Epithelial cell of esophagus (primary cell): ENCODE data around the gene NEDD4L.

Source experiments
- DNase-seq: peaks from one replicate; pipeline ENCODE4 v3.0.0; 2010; ENCODE audit warnings: low read depth
- H3K4me3 ChIP-seq: 2 replicates; pipeline ENCODE4 v1.5.1; 2011; ENCODE audit warnings: mild to moderate bottlenecking, low read length, control low read depth
- TF ChIP-seq, protein P1 (sequence below): IDR thresholded peaks from 2 replicates; pipeline ENCODE4 v1.5.1; 2011; ENCODE audit warnings: low read depth, mild to moderate bottlenecking, low read length, control low read depth, inconsistent platforms; ENCODE audit not compliant: insufficient read depth; ENCODE audit errors: missing control alignments

The NEDD4L gene

GRCh38 chr18:58221060-58221725 lies 177.2 kb downstream of the NEDD4L start:
- DNase-seq: peak; percentile 99
- H3K4me3 ChIP-seq: peak overlapping the region; percentile 72
- TF ChIP-seq, protein P1, sequence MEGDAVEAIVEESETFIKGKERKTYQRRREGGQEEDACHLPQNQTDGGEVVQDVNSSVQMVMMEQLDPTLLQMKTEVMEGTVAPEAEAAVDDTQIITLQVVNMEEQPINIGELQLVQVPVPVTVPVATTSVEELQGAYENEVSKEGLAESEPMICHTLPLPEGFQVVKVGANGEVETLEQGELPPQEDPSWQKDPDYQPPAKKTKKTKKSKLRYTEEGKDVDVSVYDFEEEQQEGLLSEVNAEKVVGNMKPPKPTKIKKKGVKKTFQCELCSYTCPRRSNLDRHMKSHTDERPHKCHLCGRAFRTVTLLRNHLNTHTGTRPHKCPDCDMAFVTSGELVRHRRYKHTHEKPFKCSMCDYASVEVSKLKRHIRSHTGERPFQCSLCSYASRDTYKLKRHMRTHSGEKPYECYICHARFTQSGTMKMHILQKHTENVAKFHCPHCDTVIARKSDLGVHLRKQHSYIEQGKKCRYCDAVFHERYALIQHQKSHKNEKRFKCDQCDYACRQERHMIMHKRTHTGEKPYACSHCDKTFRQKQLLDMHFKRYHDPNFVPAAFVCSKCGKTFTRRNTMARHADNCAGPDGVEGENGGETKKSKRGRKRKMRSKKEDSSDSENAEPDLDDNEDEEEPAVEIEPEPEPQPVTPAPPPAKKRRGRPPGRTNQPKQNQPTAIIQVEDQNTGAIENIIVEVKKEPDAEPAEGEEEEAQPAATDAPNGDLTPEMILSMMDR: no peak

GRCh38 chr18:58222432-58223125 lies 178.6 kb downstream of the NEDD4L start:
- DNase-seq: peak; percentile 81
- TF ChIP-seq, protein P1: no peak
- peak overlapping the region; percentile 72 for H3K4me3 ChIP-seq

GRCh38 chr18:58223717-58224424 lies 179.8 kb downstream of the NEDD4L start:
- H3K4me3 ChIP-seq: peak overlapping the region; percentile 72
- DNase-seq: peak; percentile 97
- TF ChIP-seq, protein P1: no peak

- peak overlapping the region; percentile 72 for H3K4me3 ChIP-seq
- DNase-seq: no peak
Measured at GRCh38 chr18:58224425-58224750, 180.4 kb downstream of the NEDD4L start.

DNA sequence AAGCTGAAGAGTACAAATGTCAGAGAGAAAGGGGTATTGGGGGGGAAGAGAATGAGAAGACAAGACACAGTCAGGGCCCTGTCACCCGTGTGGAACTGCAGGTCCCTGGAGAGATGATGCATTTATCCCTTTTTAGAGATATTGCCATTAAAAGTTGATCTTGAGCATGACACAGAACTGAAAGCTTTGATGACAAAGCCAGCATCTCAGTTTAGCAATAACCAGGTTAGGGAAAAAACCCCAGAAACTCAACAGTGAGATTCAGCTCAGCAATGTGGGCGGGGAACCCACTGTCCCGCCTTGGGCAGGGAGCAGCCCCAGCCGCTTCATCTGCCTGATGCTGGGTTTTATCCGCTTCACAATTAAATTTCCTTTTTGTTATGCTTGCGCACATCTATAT lies 181.1 kb downstream of the NEDD4L start:
- H3K4me3 ChIP-seq: no peak overlapping the region
- peak; percentile 80 for DNase-seq
- TF ChIP-seq, protein P1: no peak

More at GRCh38 chr18:58224425-58224750, 180.4 kb downstream of the NEDD4L start:
- TF ChIP-seq, protein P1: no peak

DNA sequence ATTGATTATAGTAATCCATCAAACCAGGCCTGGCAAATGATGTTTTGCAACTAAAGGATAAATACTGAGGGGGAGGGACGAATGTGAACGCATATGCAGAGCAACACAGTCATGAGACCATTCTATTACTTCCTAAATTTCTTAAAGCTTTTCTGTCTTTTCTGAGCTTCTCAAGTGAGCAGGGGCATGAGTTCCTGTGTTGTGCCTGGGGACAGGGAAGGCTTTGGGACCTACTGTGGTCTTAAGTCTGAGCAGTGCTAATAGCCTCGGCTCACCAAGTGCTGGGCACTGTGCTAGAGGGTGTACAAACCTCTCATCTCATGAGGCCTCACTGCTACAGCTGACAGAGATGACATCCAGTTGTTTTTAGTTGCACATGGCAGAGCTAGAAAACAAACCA lies 182.4 kb downstream of the NEDD4L start:
- no peak overlapping the region for H3K4me3 ChIP-seq
- TF ChIP-seq, protein P1: no peak
- no peak for DNase-seq
